GM12891 (cell line): Measurements from ENCODE around the gene NECAB2.

Experiments used
- DNase-seq: peaks from one replicate; pipeline ENCODE4 v3.0.0; 2011; ENCODE audit warnings: low spot score; ENCODE audit not compliant: insufficient read length
- FAIRE-seq: peaks from 2 replicates; lab custom pipeline; 2011; peaks lifted over from hg19 to GRCh38; lab: Jason Lieb, UNC
- PAX5 ChIP-seq: IDR thresholded peaks from 2 replicates; pipeline ENCODE4 v1.6.1; 2011; ENCODE audit warnings: low read length, moderate library complexity, mild to moderate bottlenecking; ENCODE audit not compliant: insufficient read depth, severe bottlenecking
- POLR2A ChIP-seq: IDR thresholded peaks from 2 replicates; pipeline ENCODE4 v1.6.1; 2011; ENCODE audit warnings: low read depth, low read length, control low read depth
- POLR2AphosphoS5 ChIP-seq: IDR thresholded peaks from 2 replicates; pipeline ENCODE4 v1.6.1; 2011; ENCODE audit warnings: low read depth, low read length, control low read depth
- POU2F2 ChIP-seq: IDR thresholded peaks from 2 replicates; pipeline ENCODE4 v1.6.1; 2011; ENCODE audit warnings: low read depth, mild to moderate bottlenecking, control low read depth, low read length, moderate library complexity
- SPI1 ChIP-seq: IDR thresholded peaks from 2 replicates; pipeline ENCODE4 v1.6.1; 2011; ENCODE audit warnings: low read depth, low read length, control low read depth
- TAF1 ChIP-seq: IDR thresholded peaks from 2 replicates; pipeline ENCODE4 v1.6.1; 2011; ENCODE audit warnings: low read depth, low read length, control low read depth

The NECAB2 gene

GRCh38 chr16:84040823-84041820 lies 73.1 kb downstream of the NECAB2 start:
- TF ChIP-seq PAX5: no peak
- no peak for DNase-seq
- no peak for FAIRE-seq

- DNase-seq (no peak), FAIRE-seq (no peak)
Measured at GRCh38 chr16:84041881-84042280, 73.8 kb downstream of the NECAB2 start.

GRCh38 chr16:84042308-84042878 lies 74.3 kb downstream of the NECAB2 start, which contains the start of gene SLC38A8:
Gene SLC38A8 (minus strand): TSS chr16:84042795. CDS start chr16:84042157, 638 bp downstream.
- DNase-seq (no peak), FAIRE-seq (no peak)
- TF ChIP-seq POLR2A: no peak
- no peak for TF ChIP-seq POU2F2
- no peak for TF ChIP-seq SPI1
- TF ChIP-seq PAX5: no peak
- no peak for TF ChIP-seq POLR2AphosphoS5

More at GRCh38 chr16:84041881-84042280, 73.8 kb downstream of the NECAB2 start:
- TF ChIP-seq PAX5 (no peak), POLR2AphosphoS5 (no peak)

- FAIRE-seq (no peak), DNase-seq (no peak)
- TF ChIP-seq POLR2A: no peak
- TF ChIP-seq PAX5: no peak
- TF ChIP-seq TAF1: no peak
- no peak for TF ChIP-seq POU2F2
- TF ChIP-seq POLR2AphosphoS5: no peak
- no peak for TF ChIP-seq SPI1
Measured at GRCh38 chr16:84042879-84043485, 74.9 kb downstream of the NECAB2 start.

- TF ChIP-seq POU2F2: no peak
- no peak for TF ChIP-seq POLR2A
- TF ChIP-seq SPI1: no peak
- TF ChIP-seq POLR2AphosphoS5: no peak
- TF ChIP-seq TAF1: no peak
- TF ChIP-seq PAX5: no peak
- FAIRE-seq (no peak), DNase-seq (no peak)
Measured at GRCh38 chr16:84043486-84044117, 75.6 kb downstream of the NECAB2 start.

GRCh38 chr16:84044118-84044488 lies 76.1 kb downstream of the NECAB2 start:
- no peak for DNase-seq
- no peak for TF ChIP-seq POU2F2
- FAIRE-seq: no peak

- FAIRE-seq: no peak
- TF ChIP-seq POLR2A (no peak), TAF1 (no peak), POLR2AphosphoS5 (no peak)
- DNase-seq: no peak
Measured at GRCh38 chr16:84045001-84045817, 77.2 kb downstream of the NECAB2 start.

- no peak for DNase-seq
- no peak for FAIRE-seq
- TF ChIP-seq POU2F2: no peak
- TF ChIP-seq PAX5: no peak
- TF ChIP-seq SPI1: no peak
- TF ChIP-seq TAF1: no peak
- TF ChIP-seq POLR2A: no peak
- TF ChIP-seq POLR2AphosphoS5: no peak
Measured at GRCh38 chr16:84045818-84046470, 77.9 kb downstream of the NECAB2 start.

- FAIRE-seq (no peak), DNase-seq (no peak)
- TF ChIP-seq TAF1 (no peak), POLR2AphosphoS5 (no peak), POU2F2 (no peak), SPI1 (no peak), POLR2A (no peak), PAX5 (no peak)
Measured at GRCh38 chr16:84047206-84047605, 79.2 kb downstream of the NECAB2 start.
